Stimulated activated CD8-positive, alpha-beta memory T cell treated with anti-CD3 and anti-CD28 coated beads, Interleukin-15, amount 100 ng/mL, for 4 hours (primary cell): ENCODE measurements around the gene CMKLR1.

Experiments used
- DNase-seq, 2 donors: peaks; one replicate each; pipeline ENCODE4 v3.0.0-alpha.2; 2020; ENCODE audit warnings: low read depth in 2 of 2

CMKLR1 gene

GRCh38 chr12:108266131-108266530 lies 73.0 kb downstream of the CMKLR1 start:
- DNase-seq, result no peak

- DNase-seq, result no peak
These were observed 73.6 kb downstream of the CMKLR1 start for GRCh38 chr12:108265505-108265904.

GRCh38 chr12:108260969-108261368 lies 78.1 kb downstream of the CMKLR1 start:
- no peak for DNase-seq

GRCh38 chr12:108260039-108260438 lies 79.1 kb downstream of the CMKLR1 start:
- DNase-seq, result no peak

GRCh38 chr12:108257610-108258106 lies 81.5 kb downstream of the CMKLR1 start:
- no peak for DNase-seq

GRCh38 chr12:108257004-108257403 lies 82.1 kb downstream of the CMKLR1 start:
- DNase-seq, result no peak

GRCh38 chr12:108255252-108255602 lies 83.9 kb downstream of the CMKLR1 start:
- no peak for DNase-seq

GRCh38 chr12:108254517-108255251 lies 84.4 kb downstream of the CMKLR1 start:
- no peak for DNase-seq

- DNase-seq, result no peak
These were observed 85.1 kb downstream of the CMKLR1 start for GRCh38 chr12:108254030-108254429.

- no peak for DNase-seq
These were observed 85.6 kb downstream of the CMKLR1 start for GRCh38 chr12:108253540-108253939.

GRCh38 chr12:108252523-108252922 lies 86.6 kb downstream of the CMKLR1 start:
- no peak for DNase-seq

GRCh38 chr12:108248011-108248410 lies 91.1 kb downstream of the CMKLR1 start:
- DNase-seq, result no peak

- DNase-seq, result no peak
These were observed 92.0 kb downstream of the CMKLR1 start for GRCh38 chr12:108247130-108247529.

- DNase-seq, result no peak
These were observed 97.0 kb downstream of the CMKLR1 start for GRCh38 chr12:108241986-108242703.

GRCh38 chr12:108240928-108241327 lies 98.2 kb downstream of the CMKLR1 start:
- DNase-seq, result no peak

GRCh38 chr12:108240027-108240785 lies 98.9 kb downstream of the CMKLR1 start:
- no peak for DNase-seq

- DNase-seq, result no peak
These were observed 99.7 kb downstream of the CMKLR1 start for GRCh38 chr12:108239378-108239777.

- DNase-seq, result no peak
These were observed 100.6 kb downstream of the CMKLR1 start for GRCh38 chr12:108238474-108238873.
